ENCODE results near the gene CA11.
"Not testable (repeated sequence)": the region's sequence is repeated elsewhere in the genome, so short reads cannot be mapped to it uniquely, and the experiment has no call there.

The CA11 gene
- total RNA-seq: 6.2 to 6.9 reads per million in 2 donors

GRCh38 chr19:48646001-48646721 lies at the start of gene CA11:
TSS of gene CA11 (minus strand) at chr19:48646187. CDS start at chr19:48645632, 555 bp downstream.
- DNase-seq: peak; percentile 83 to 92 (median 88)

GRCh38 chr19:48693629-48694028 lies 47.6 kb upstream of the CA11 start:
- DNase-seq: not testable (repeated sequence)

GRCh38 chr19:48689449-48689848 lies 43.5 kb upstream of the CA11 start:
- DNase-seq: no peak

GRCh38 chr19:48687776-48688175 lies 41.8 kb upstream of the CA11 start:
- no peak for DNase-seq

GRCh38 chr19:48686637-48687036 lies 40.6 kb upstream of the CA11 start:
- not testable (repeated sequence) for DNase-seq

- no peak for DNase-seq
These were observed 40.1 kb upstream of the CA11 start for GRCh38 chr19:48686088-48686487.

GRCh38 chr19:48685583-48685982 lies 39.6 kb upstream of the CA11 start:
- no peak for DNase-seq

GRCh38 chr19:48683349-48683748 lies 37.4 kb upstream of the CA11 start:
- peak in 1 of 5 experiments; percentile 17 for DNase-seq

GRCh38 chr19:48681127-48681470 lies 35.1 kb upstream of the CA11 start:
- DNase-seq: peak in 1 of 5 experiments; percentile 19

- DNase-seq: no peak
These were observed 34.6 kb upstream of the CA11 start for GRCh38 chr19:48680436-48681126.

GRCh38 chr19:48680006-48680405 lies 34.0 kb upstream of the CA11 start:
- not testable (repeated sequence) for DNase-seq

- DNase-seq: no peak
These were observed 32.2 kb upstream of the CA11 start for GRCh38 chr19:48678201-48678600.

- no peak for DNase-seq
These were observed 30.9 kb upstream of the CA11 start for GRCh38 chr19:48676887-48677286.

- no peak for DNase-seq
These were observed 30.5 kb upstream of the CA11 start for GRCh38 chr19:48676487-48676886.

- DNase-seq: peak; percentile 20 to 77 (median 60)
These were observed 29.2 kb upstream of the CA11 start for GRCh38 chr19:48674921-48675824.

GRCh38 chr19:48674216-48674809 lies 28.3 kb upstream of the CA11 start:
- DNase-seq: no peak

- no peak for DNase-seq
These were observed 27.6 kb upstream of the CA11 start for GRCh38 chr19:48673436-48674100.

- DNase-seq: no peak
These were observed 27.0 kb upstream of the CA11 start, which contains the start of gene NTN5 for GRCh38 chr19:48672994-48673393. TSS of gene NTN5 (minus strand) at chr19:48673017. CDS start at chr19:48670986, 2,031 bp downstream.

GRCh38 chr19:48671446-48671995 lies 25.5 kb upstream of the CA11 start:
- no peak for DNase-seq

GRCh38 chr19:48670699-48671445 lies 24.9 kb upstream of the CA11 start:
- no peak for DNase-seq
